OCI-LY1 (cell line): ENCODE data around the gene RALY.

Experiments used
- H2AFZ ChIP-seq: fragments of 200-600 bp; sonication (generic), shearing (Covaris generic); 2 replicates; pipeline ENCODE4 v1.6.0; 2014; ENCODE audit warnings: antibody characterized with exemption, mild to moderate bottlenecking, low read length
- H3F3A ChIP-seq: fragments of 200-600 bp; sonication (generic), shearing (Covaris generic); 2 replicates; pipeline ENCODE4 v1.6.0; 2014; ENCODE audit warnings: mild to moderate bottlenecking, antibody characterized with exemption, low read length, moderate library complexity; ENCODE audit not compliant: insufficient read depth
- H3K27ac ChIP-seq: fragments of 200-600 bp; sonication (generic); 2 replicates; pipeline ENCODE4 v1.5.1; 2014; ENCODE audit warnings: low read length, mixed run types, mild to moderate bottlenecking, low read depth; ENCODE audit not compliant: poor library complexity, severe bottlenecking
- H3K27me3 ChIP-seq: fragments of 200-600 bp; sonication (generic); 2 replicates; pipeline ENCODE4 v1.6.0; 2014; ENCODE audit warnings: antibody characterized with exemption, mild to moderate bottlenecking, low read length, moderate library complexity; ENCODE audit not compliant: insufficient read depth
- H3K36me3 ChIP-seq: fragments of 200-600 bp; sonication (generic); 2 replicates; pipeline ENCODE4 v1.6.1; 2014; ENCODE audit warnings: mild to moderate bottlenecking, antibody characterized with exemption, low read length, moderate library complexity, mixed read lengths; ENCODE audit not compliant: insufficient read depth
- H3K4me1 ChIP-seq: fragments of 200-600 bp; sonication (generic); 2 replicates; pipeline ENCODE4 v1.5.1; 2014; ENCODE audit warnings: mild to moderate bottlenecking, low read length, moderate library complexity; ENCODE audit not compliant: insufficient read depth, severe bottlenecking
- H3K4me2 ChIP-seq: fragments of 200-600 bp; sonication (generic), shearing (Covaris generic); 2 replicates; pipeline ENCODE4 v1.6.1; 2014; ENCODE audit warnings: low read length
- H3K4me3 ChIP-seq: fragments of 200-600 bp; sonication (generic); 2 replicates; pipeline ENCODE4 v1.5.1; 2014; ENCODE audit warnings: low read length, low read depth, mild to moderate bottlenecking, mixed read lengths; ENCODE audit not compliant: poor library complexity, severe bottlenecking
- H3K79me2 ChIP-seq: fragments of 200-600 bp; shearing (Covaris generic); 2 replicates; pipeline ENCODE4 v1.6.1; 2016; ENCODE audit warnings: mixed run types, low read length, mixed read lengths; ENCODE audit not compliant: insufficient read depth
- H3K9ac ChIP-seq: fragments of 200-600 bp; sonication (generic), shearing (Covaris generic); 2 replicates; pipeline ENCODE4 v1.6.1; 2014; ENCODE audit warnings: mild to moderate bottlenecking, low read length, mixed read lengths
- H3K9me2 ChIP-seq: fragments of 200-600 bp; sonication (generic), shearing (Covaris generic); 2 replicates; pipeline ENCODE4 v1.6.1; 2014; ENCODE audit warnings: low read depth, mild to moderate bottlenecking, low read length, mixed read lengths
- H3K9me3 ChIP-seq: fragments of 200-600 bp; shearing (Covaris generic); 2 replicates; pipeline ENCODE4 v1.6.1; 2014; ENCODE audit warnings: low read length, mixed read lengths
- H4K20me1 ChIP-seq: fragments of 200-600 bp; sonication (generic), shearing (Covaris generic); 2 replicates; pipeline ENCODE4 v1.6.0; 2016; ENCODE audit warnings: mild to moderate bottlenecking, low read length; ENCODE audit not compliant: insufficient read depth
- CTCF ChIP-seq: fragments of 200-600 bp; sonication (generic), shearing (Covaris generic); IDR thresholded peaks from 2 replicates; pipeline ENCODE4 v1.5.1; 2017; ENCODE audit warnings: mild to moderate bottlenecking, antibody characterized with exemption, low read length, moderate library complexity, mixed read lengths
- EZH2 ChIP-seq: fragments of 200-600 bp; sonication (generic), shearing (Covaris generic); IDR thresholded peaks from 2 replicates; pipeline ENCODE4 v1.8.0; 2017; ENCODE audit warnings: borderline replicate concordance, mixed run types, mild to moderate bottlenecking, antibody characterized with exemption, low read length, moderate library complexity, mixed read lengths

The RALY gene

DNA sequence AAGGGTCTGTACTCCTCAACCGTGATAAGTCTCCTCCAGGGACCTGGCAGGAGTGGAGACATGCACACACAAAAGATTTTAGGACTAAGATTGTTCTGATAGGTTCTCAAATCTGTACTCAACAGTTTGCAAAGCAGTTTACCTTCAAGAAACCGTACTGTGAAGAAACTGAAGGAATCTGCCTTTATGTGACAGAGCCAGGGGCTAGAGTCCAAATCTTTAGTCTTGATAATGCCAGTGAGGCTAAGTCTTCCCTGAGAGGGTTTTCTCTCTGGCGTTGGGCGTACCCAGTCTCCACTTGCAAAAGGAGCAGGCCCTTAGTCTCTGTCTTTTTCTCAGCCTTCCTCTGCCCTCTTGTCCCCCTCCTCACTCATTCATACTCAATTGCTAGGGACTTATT is 47.5 kb downstream of the RALY start:
- Histone ChIP-seq H3K4me1 (peaks cover 3% of the 10 kb centered on the region), H3K4me2 (no peak overlapping the region), H3K9me2 (no peaks in the 10 kb centered on the region), H3K9ac (no peak overlapping the region), H4K20me1 (0 out of 2 replicates have a peak, but pooled peaks cover 3% of the 10 kb centered on the region), H2AFZ (no peak overlapping the region), H3K79me2 (peaks cover 43% of the 10 kb centered on the region), H3K4me3 (no peak overlapping the region), H3K27me3 (no peaks in the 10 kb centered on the region), H3K36me3 (peaks cover 7% of the 10 kb centered on the region; the same call in 1 of the 2 replicates), H3K27ac (no peak overlapping the region), H3K9me3 (no peaks in the 10 kb centered on the region), H3F3A (no peaks in the 10 kb centered on the region)
- TF ChIP-seq EZH2 (no peak), CTCF (no peak)

- no peaks in the 10 kb centered on the region for H4K20me1 ChIP-seq
- H3K9me3 ChIP-seq: no peaks in the 10 kb centered on the region
- H3K36me3 ChIP-seq: peaks cover 9% of the 10 kb centered on the region; the same call in 1 of the 2 replicates
- H3K9ac ChIP-seq: no peak overlapping the region
- H3K79me2 ChIP-seq: peaks cover 37% of the 10 kb centered on the region
- H3K27ac ChIP-seq: no peak overlapping the region
- H3K4me2 ChIP-seq: no peak overlapping the region
- H3K9me2 ChIP-seq: no peaks in the 10 kb centered on the region
- H3K27me3 ChIP-seq: no peaks in the 10 kb centered on the region
- no peak for TF ChIP-seq CTCF
- TF ChIP-seq EZH2: no peak
- no peak overlapping the region for H2AFZ ChIP-seq
- no peaks in the 10 kb centered on the region for H3K4me1 ChIP-seq
- H3F3A ChIP-seq: no peaks in the 10 kb centered on the region
- no peak overlapping the region for H3K4me3 ChIP-seq
These were observed 48.6 kb downstream of the RALY start for GRCh38 chr20:34042262-34042661.

DNA sequence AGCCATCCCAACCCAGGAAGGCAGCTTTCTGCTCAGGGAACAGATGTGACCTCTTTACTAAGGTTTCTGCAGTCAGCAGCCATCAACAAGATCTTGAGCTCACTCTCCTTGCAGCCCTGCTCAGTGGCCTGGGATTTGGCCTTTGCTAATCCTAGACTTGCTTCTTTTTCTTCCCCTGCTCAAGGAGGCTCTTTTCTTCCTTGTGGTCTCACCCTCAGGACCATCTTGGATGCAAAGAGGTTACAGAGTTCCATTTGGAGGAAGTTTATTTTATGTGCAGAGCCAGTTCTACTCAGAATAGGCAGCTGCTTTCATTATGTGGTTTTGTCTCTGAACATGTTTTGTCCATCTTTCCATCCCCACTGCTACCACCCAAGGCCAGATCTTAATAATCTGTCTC is 49.3 kb downstream of the RALY start:
- Histone ChIP-seq H3K27ac (no peak overlapping the region), H3K4me2 (no peak overlapping the region), H3K9me2 (no peaks in the 10 kb centered on the region), H3K79me2 (peaks cover 37% of the 10 kb centered on the region), H3K27me3 (no peaks in the 10 kb centered on the region), H2AFZ (no peak overlapping the region), H3F3A (no peaks in the 10 kb centered on the region), H3K4me1 (no peaks in the 10 kb centered on the region), H3K36me3 (peaks cover 9% of the 10 kb centered on the region; the same call in 1 of the 2 replicates), H3K9ac (no peak overlapping the region), H3K9me3 (no peaks in the 10 kb centered on the region), H4K20me1 (no peaks in the 10 kb centered on the region), H3K4me3 (no peak overlapping the region)
- TF ChIP-seq EZH2 (no peak), CTCF (no peak)
